Urinary bladder (tissue), 4 donors: ENCODE results near the gene IGFL4. TPM values are rescaled to one million over a fixed set of nuclear protein-coding genes. Genes with fewer than 3 reads are reported as not detected.

Experiments
- DNase-seq: peaks from one replicate; pipeline ENCODE4 v3.0.0-alpha.2; 2015; ENCODE audit errors: extremely low spot score
- H3K27ac ChIP-seq: one replicate; pipeline ENCODE4 v1.5.1; 2013; ENCODE audit warnings: low read depth, mild to moderate bottlenecking, moderate library complexity
- H3K36me3 ChIP-seq: one replicate; pipeline ENCODE4 v1.6.1; 2013; ENCODE audit warnings: mild to moderate bottlenecking, moderate library complexity; ENCODE audit not compliant: insufficient read depth
- H3K4me1 ChIP-seq: one replicate; pipeline ENCODE4 v1.6.1; 2013; ENCODE audit warnings: mild to moderate bottlenecking, moderate library complexity; ENCODE audit not compliant: insufficient read depth
- H3K4me3 ChIP-seq: one replicate; pipeline ENCODE4 v1.5.1; 2013; ENCODE audit warnings: low read depth, low read length
- WGBS: extraction: QIAGEN DNeasy Blood & Tissue Kit; methylation state at CpG from one replicate; pipeline ENCODE4 v1.1.7; 2013; 5-methylcytosine and 5-hydroxymethylcytosine counted together
- polyA plus RNA-seq: library from polyadenylated mRNA; stranded (reverse); fragments of 200-250 nt; gene quantifications from one replicate; pipeline ENCODE4 v1.2.3, GENCODE V29; 2013
- total RNA-seq: library from RNA; depleted of rRNA; stranded (reverse); fragments of >200 nt; gene quantifications from one replicate; pipeline ENCODE4 v1.2.3, GENCODE V29; 2014
- donor health status: healthy with polysubstance abuse.
- donor health status: healthy.

IGFL4 gene
- total and polyA plus RNA-seq, 2 donors, result 0.21 TPM; not detected in 1

DNA sequence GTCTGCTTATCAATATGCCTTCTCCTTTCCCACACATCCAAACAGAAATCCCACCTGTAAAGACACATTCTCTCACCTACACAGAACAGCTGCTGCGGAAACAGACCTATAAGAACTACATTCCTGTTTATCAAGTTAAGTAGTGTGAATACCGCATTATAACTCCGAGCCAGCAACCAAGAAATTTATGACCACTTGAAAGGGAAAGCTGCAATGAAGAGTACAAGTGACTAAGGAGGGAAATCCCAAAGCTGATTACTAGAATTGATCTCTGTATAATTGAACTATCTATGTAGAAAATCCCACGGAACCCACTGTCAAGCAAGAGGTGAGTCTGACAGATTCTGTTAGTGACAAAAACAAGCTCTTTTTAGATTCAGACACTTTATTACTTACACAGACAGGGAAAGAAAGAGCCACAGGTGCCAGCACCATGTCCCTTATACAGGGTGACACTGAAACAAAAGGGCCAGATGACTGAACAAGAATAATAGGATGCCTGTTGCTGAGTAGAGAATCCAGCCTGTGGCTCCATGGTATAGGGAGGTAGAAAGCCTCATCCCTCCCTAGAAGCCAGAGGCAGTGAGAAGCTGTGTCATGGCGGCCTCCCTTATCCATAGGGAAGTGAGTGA lies 1.6 kb upstream of the IGFL4 start:
- no peak for DNase-seq
- Histone ChIP-seq H3K36me3 (no peaks in the 10 kb centered on the region), H3K4me3 (no peak overlapping the region), H3K27ac (no peak overlapping the region), H3K4me1 (no peaks in the 10 kb centered on the region)
- WGBS, result 79% methylated on average over 5 of the region's 5 CpGs

- Histone ChIP-seq H3K4me1 (no peaks in the 10 kb centered on the region), H3K27ac (no peak overlapping the region), H3K4me3 (no peak overlapping the region), H3K36me3 (no peaks in the 10 kb centered on the region)
- 91% methylated on average over 6 of the region's 6 CpGs for WGBS
- no peak for DNase-seq
These were observed 677 bp downstream of the IGFL4 start for GRCh38 chr19:46040125-46040524.

DNA sequence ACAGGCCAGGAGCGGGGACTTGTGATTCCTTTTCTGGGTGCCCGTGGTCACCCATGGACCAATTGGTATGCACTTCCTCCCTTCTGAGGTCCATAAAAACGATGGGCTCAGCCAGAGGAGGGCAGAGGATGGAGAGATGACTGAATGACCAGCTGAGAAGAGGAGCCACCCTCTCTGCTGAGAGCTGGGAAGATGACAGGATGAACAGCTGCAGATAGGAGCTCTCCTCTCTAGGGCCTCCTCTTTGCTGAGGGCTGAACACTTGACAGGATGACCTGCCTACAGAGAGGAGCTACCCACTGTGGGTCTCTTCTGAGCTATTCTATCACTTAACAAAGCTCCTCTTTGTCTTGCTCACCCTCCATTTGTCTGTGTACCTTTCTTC lies 4.1 kb downstream of the IGFL4 start:
- H3K27ac ChIP-seq, result no peak overlapping the region
- DNase-seq, result no peak
- 54% methylated on average over 3 of the region's 3 CpGs for whole genome bisulfite sequencing

GRCh38 chr19:46035986-46036743 lies 4.6 kb downstream of the IGFL4 start:
- no peak overlapping the region for H3K4me3 ChIP-seq
- no peak for DNase-seq
- H3K36me3 ChIP-seq, result no peaks in the 10 kb centered on the region
- WGBS, result 75% methylated on average over 13 of the region's 13 CpGs
- H3K4me1 ChIP-seq, result no peaks in the 10 kb centered on the region
- no peak overlapping the region for H3K27ac ChIP-seq

More for the DNA sequence above, 4.1 kb downstream of the IGFL4 start:
- H3K4me3 ChIP-seq, result no peak overlapping the region
- H3K36me3 ChIP-seq, result no peaks in the 10 kb centered on the region
- no peaks in the 10 kb centered on the region for H3K4me1 ChIP-seq

DNA sequence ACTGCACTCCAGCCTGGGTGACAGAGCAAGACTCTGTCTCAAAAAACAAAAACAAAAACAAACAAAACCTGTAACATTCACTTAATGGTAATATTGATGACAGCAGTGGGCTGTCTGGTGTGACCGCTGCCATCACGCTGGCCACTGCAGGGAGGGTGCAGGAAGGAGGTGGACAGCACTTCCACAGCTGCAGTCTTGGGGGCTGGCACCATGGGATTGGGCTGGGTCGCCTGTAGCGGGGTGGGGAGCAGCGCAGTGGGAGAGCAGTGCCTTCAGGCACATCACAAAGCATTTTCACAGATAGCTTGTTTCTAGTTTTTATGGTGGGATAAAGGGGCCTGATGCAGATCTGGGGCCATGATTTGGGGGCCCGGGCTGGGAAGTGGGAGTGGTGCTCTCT lies 5.3 kb downstream of the IGFL4 start:
- WGBS, result 66% methylated on average over 6 of the region's 6 CpGs
- Histone ChIP-seq H3K4me3 (no peak overlapping the region), H3K4me1 (no peaks in the 10 kb centered on the region), H3K27ac (no peak overlapping the region), H3K36me3 (no peaks in the 10 kb centered on the region)
- DNase-seq, result no peak

GRCh38 chr19:46033401-46033800 lies 7.4 kb downstream of the IGFL4 start:
- H3K27ac ChIP-seq, result no peak overlapping the region
- H3K4me3 ChIP-seq, result no peak overlapping the region
- no peaks in the 10 kb centered on the region for H3K36me3 ChIP-seq
- no peaks in the 10 kb centered on the region for H3K4me1 ChIP-seq
- 89% methylated on average over 11 of the region's 11 CpGs for WGBS
- DNase-seq, result no peak

GRCh38 chr19:46032597-46033025 lies 8.2 kb downstream of the IGFL4 start:
- no peaks in the 10 kb centered on the region for H3K4me1 ChIP-seq
- H3K36me3 ChIP-seq, result no peaks in the 10 kb centered on the region
- DNase-seq, result no peak
- 83% methylated on average over 3 of the region's 3 CpGs for WGBS
- no peak overlapping the region for H3K27ac ChIP-seq
- no peak overlapping the region for H3K4me3 ChIP-seq

- DNase-seq, result no peak
- WGBS, result 68% methylated on average over 5 of the region's 5 CpGs
- no peaks in the 10 kb centered on the region for H3K4me1 ChIP-seq
These were observed 8.8 kb downstream of the IGFL4 start for GRCh38 chr19:46031781-46032596.

DNA sequence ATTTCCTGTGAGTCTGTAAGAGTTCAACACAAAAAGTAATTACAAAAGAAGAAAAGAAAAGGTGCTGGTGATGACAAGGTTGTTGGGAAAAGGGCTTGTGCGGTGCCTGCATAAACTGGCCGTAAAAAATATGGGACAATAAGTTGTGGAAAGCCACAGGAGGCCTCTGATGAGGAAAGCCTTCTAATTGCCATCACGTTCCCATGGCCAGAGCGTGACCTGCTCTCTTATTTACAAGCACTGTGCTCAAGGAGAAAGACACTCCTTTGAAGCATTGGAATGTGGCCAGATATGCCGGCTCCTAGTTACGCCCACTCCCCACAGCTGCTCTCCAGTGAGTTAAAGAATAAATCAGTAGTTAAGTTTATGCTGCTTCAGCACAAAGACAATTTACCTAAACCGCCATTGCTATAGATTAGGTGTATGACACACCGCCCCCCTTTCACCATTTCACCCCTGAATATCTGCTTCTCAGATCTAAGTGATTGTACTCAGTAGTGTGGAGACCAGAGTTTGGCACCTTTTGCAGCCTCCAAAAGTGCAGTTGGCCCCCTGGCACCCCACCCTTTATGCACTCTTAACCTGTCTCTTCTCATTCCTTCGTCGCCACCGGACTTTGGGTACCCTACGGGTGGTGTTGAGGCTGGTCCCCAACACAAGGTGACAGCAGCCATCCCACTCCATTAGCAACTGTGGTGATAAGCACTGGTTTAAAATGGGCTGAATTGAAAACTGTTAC lies 9.8 kb downstream of the IGFL4 start:
- no peak for DNase-seq
- Histone ChIP-seq H3K27ac (no peak overlapping the region), H3K4me1 (no peaks in the 10 kb centered on the region), H3K4me3 (no peak overlapping the region), H3K36me3 (no peaks in the 10 kb centered on the region)
- 49% methylated on average over 12 of the region's 12 CpGs for WGBS

More at GRCh38 chr19:46031781-46032596, 8.8 kb downstream of the IGFL4 start:
- Histone ChIP-seq H3K36me3 (no peaks in the 10 kb centered on the region), H3K27ac (no peak overlapping the region), H3K4me3 (no peak overlapping the region)

DNA sequence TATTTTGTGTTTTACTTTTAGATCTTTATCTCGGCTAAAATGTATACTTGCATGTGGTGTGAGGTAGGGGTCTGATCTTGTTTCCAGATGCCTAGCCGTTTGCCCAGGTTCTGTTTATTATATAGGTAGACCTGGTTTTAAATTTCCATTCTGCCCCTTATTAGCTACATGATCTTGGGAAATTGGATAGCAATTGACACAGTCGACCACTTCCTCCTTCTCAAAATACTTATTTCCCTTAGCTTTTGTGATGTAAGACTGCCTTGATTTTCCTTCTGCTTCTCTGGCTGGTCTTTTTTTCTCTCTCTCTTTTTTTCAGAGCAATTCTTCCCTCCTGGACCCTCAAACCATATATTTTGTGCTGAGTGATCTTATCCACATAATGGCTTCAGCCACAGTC lies 15.0 kb downstream of the IGFL4 start:
- Histone ChIP-seq H3K4me1 (no peaks in the 10 kb centered on the region), H3K27ac (no peak overlapping the region), H3K4me3 (no peak overlapping the region), H3K36me3 (no peaks in the 10 kb centered on the region)
- 66% methylated on average over 3 of the region's 3 CpGs for WGBS
- DNase-seq, result no peak

- Histone ChIP-seq H3K36me3 (no peaks in the 10 kb centered on the region), H3K4me1 (no peaks in the 10 kb centered on the region), H3K4me3 (no peak overlapping the region), H3K27ac (no peak overlapping the region)
- DNase-seq, result no peak
- WGBS, result 59% methylated on average over 11 of the region's 11 CpGs
These were observed 17.5 kb downstream of the IGFL4 start for GRCh38 chr19:46023311-46023779.

GRCh38 chr19:46022431-46023310 lies 18.1 kb downstream of the IGFL4 start, which contains the start of gene PGLYRP1:
Gene PGLYRP1, minus strand, starts transcription at chr19:46023053. Its CDS starts 32 bp downstream, at chr19:46023021.
- no peak for DNase-seq
- Histone ChIP-seq H3K4me1 (no peaks in the 10 kb centered on the region), H3K4me3 (no peak within 1 kb of the TSS), H3K27ac (no peak within 1 kb of the TSS), H3K36me3 (no peaks in the 10 kb centered on the region)
- 30% methylated on average over 47 of the region's 47 CpGs for WGBS
